Karpas-422 (cell line): Measurements from ENCODE around the gene CELF4. TPM values are rescaled to one million over a fixed set of nuclear protein-coding genes. Genes with fewer than 3 reads are reported as not detected.

Experiments used
- DNase-seq: peaks from one replicate; pipeline ENCODE4 v3.0.0-alpha.2; 2015
- H2AFZ ChIP-seq: fragments of 200-600 bp; sonication (generic); 2 replicates; pipeline ENCODE4 v1.6.1; 2014; ENCODE audit warnings: antibody characterized with exemption, low read length, mixed read lengths
- H3K27ac ChIP-seq: fragments of 200-600 bp; sonication (generic); 2 replicates; pipeline ENCODE4 v1.5.1; 2014; ENCODE audit warnings: mild to moderate bottlenecking, low read length, moderate library complexity
- H3K27me3 ChIP-seq: fragments of 200-600 bp; sonication (generic); 2 replicates; pipeline ENCODE4 v1.6.1; 2014; ENCODE audit warnings: low read length, mixed read lengths
- H3K36me3 ChIP-seq: fragments of 200-600 bp; sonication (generic); 2 replicates; pipeline ENCODE4 v1.6.1; 2014; ENCODE audit warnings: low read length, mixed read lengths; ENCODE audit not compliant: insufficient read depth
- H3K4me1 ChIP-seq: fragments of 200-600 bp; sonication (generic); 2 replicates; pipeline ENCODE4 v1.6.1; 2014; ENCODE audit warnings: mild to moderate bottlenecking, low read length, mixed read lengths
- H3K4me2 ChIP-seq: fragments of 200-600 bp; sonication (generic); 2 replicates; pipeline ENCODE4 v1.6.1; 2014; ENCODE audit warnings: low read length, low read depth, mild to moderate bottlenecking; ENCODE audit not compliant: poor library complexity, severe bottlenecking
- H3K4me3 ChIP-seq: fragments of 200-600 bp; sonication (generic); 2 replicates; pipeline ENCODE4 v1.5.1; 2014; ENCODE audit warnings: mild to moderate bottlenecking, antibody characterized with exemption, low read length, mixed read lengths
- H3K79me2 ChIP-seq: fragments of 200-600 bp; sonication (generic); 2 replicates; pipeline ENCODE4 v1.6.1; 2014; ENCODE audit warnings: mild to moderate bottlenecking, low read length, mixed read lengths
- H3K9ac ChIP-seq: fragments of 200-600 bp; sonication (generic); 2 replicates; pipeline ENCODE4 v1.6.0; 2014; ENCODE audit warnings: low read length
- H3K9me2 ChIP-seq: fragments of 200-600 bp; sonication (generic), shearing (Covaris generic); replicated peaks from 2 replicates; pipeline ENCODE4 v1.6.0; 2014; ENCODE audit warnings: mild to moderate bottlenecking, low read length, moderate library complexity; ENCODE audit not compliant: insufficient read depth
- H3K9me3 ChIP-seq: fragments of 300-700, 200-600 bp; sonication (generic); 2 replicates; pipeline ENCODE4 v1.6.1; 2014; ENCODE audit warnings: low read length, mixed read lengths
- H4K20me1 ChIP-seq: fragments of 200-600 bp; sonication (generic); 2 replicates; pipeline ENCODE4 v1.6.1; 2014; ENCODE audit warnings: mild to moderate bottlenecking, antibody characterized with exemption, low read length, low read depth; ENCODE audit not compliant: insufficient read depth
- total RNA-seq: library from RNA; depleted of rRNA; stranded (reverse); fragments of >200 nt; shearing (Covaris generic); gene quantifications from 2 replicates; pipeline ENCODE4 v1.2.3, GENCODE V29; 2014; ENCODE audit warnings: low replicate concordance

CELF4 gene
- total RNA-seq, 1 experiment from 2014 or later, result not detected

GRCh38 chr18:37445836-37446235, 119.8 kb downstream of the CELF4 start:
- Histone ChIP-seq H2AFZ (no peak overlapping the region), H3K9me2 (no peaks in the 10 kb centered on the region), H3K9ac (no peak overlapping the region), H3K4me1 (no peaks in the 10 kb centered on the region), H3K79me2 (no peaks in the 10 kb centered on the region), H3K36me3 (no peaks in the 10 kb centered on the region), H3K27ac (no peak overlapping the region), H4K20me1 (no peaks in the 10 kb centered on the region), H3K4me3 (no peak overlapping the region), H3K27me3 (no peaks in the 10 kb centered on the region), H3K9me3 (no peaks in the 10 kb centered on the region), H3K4me2 (no peak overlapping the region)
- DNase-seq, result no peak

GRCh38 chr18:37445368-37445767, 120.2 kb downstream of the CELF4 start:
- Histone ChIP-seq H3K9ac (no peak overlapping the region), H3K27me3 (no peaks in the 10 kb centered on the region), H3K27ac (no peak overlapping the region), H4K20me1 (no peaks in the 10 kb centered on the region), H3K9me2 (no peaks in the 10 kb centered on the region), H3K4me1 (no peaks in the 10 kb centered on the region), H2AFZ (no peak overlapping the region), H3K79me2 (no peaks in the 10 kb centered on the region), H3K4me2 (no peak overlapping the region), H3K36me3 (no peaks in the 10 kb centered on the region), H3K4me3 (no peak overlapping the region), H3K9me3 (no peaks in the 10 kb centered on the region)
- no peak for DNase-seq

- Histone ChIP-seq H2AFZ (no peak overlapping the region), H3K27me3 (no peaks in the 10 kb centered on the region), H3K9me2 (no peaks in the 10 kb centered on the region), H3K9me3 (no peaks in the 10 kb centered on the region), H3K9ac (no peak overlapping the region), H3K4me1 (no peaks in the 10 kb centered on the region), H3K79me2 (no peaks in the 10 kb centered on the region), H3K4me3 (no peak overlapping the region), H3K4me2 (no peak overlapping the region), H3K27ac (no peak overlapping the region), H4K20me1 (no peaks in the 10 kb centered on the region), H3K36me3 (no peaks in the 10 kb centered on the region)
- DNase-seq, result no peak
These were observed 122.1 kb downstream of the CELF4 start for GRCh38 chr18:37443325-37444055.

DNA sequence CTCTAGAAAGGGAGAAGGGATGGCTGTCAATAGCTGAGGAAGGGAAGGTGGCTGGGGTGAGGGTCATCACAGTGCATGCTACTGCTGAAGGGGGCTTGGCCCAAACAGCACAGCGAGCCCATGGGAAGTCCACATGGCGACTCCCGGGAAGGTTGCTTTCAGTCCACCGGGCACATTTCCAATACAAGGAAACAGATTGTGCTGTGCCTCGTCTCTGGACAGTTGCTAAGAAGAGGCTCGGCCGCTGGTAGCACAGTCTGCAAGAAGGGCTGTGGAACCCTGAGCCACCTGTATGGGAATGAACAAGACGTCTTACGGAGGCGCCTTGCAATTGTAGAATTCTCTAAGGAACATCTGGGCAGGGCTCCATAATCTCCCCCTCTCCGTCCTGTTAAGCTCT, 123.1 kb downstream of the CELF4 start:
- no peaks in the 10 kb centered on the region for H3K4me1 ChIP-seq
- no peaks in the 10 kb centered on the region for H3K36me3 ChIP-seq
- no peak overlapping the region for H3K27ac ChIP-seq
- H3K9me2 ChIP-seq, result no peaks in the 10 kb centered on the region
- no peak overlapping the region for H3K4me3 ChIP-seq
- no peak overlapping the region for H3K9ac ChIP-seq
- no peaks in the 10 kb centered on the region for H3K79me2 ChIP-seq
- no peak overlapping the region for H2AFZ ChIP-seq
- H3K9me3 ChIP-seq, result no peaks in the 10 kb centered on the region
- H3K4me2 ChIP-seq, result no peak overlapping the region
- no peaks in the 10 kb centered on the region for H3K27me3 ChIP-seq
- no peaks in the 10 kb centered on the region for H4K20me1 ChIP-seq
- DNase-seq, result no peak

GRCh38 chr18:37441821-37442220, 123.8 kb downstream of the CELF4 start:
- Histone ChIP-seq H3K9me3 (no peaks in the 10 kb centered on the region), H3K9me2 (no peaks in the 10 kb centered on the region), H3K27ac (no peak overlapping the region), H3K79me2 (no peaks in the 10 kb centered on the region), H2AFZ (no peak overlapping the region), H3K4me1 (no peaks in the 10 kb centered on the region), H3K4me3 (no peak overlapping the region), H3K9ac (no peak overlapping the region), H3K36me3 (no peaks in the 10 kb centered on the region), H3K4me2 (no peak overlapping the region), H4K20me1 (no peaks in the 10 kb centered on the region), H3K27me3 (no peaks in the 10 kb centered on the region)
- DNase-seq, result no peak

DNA sequence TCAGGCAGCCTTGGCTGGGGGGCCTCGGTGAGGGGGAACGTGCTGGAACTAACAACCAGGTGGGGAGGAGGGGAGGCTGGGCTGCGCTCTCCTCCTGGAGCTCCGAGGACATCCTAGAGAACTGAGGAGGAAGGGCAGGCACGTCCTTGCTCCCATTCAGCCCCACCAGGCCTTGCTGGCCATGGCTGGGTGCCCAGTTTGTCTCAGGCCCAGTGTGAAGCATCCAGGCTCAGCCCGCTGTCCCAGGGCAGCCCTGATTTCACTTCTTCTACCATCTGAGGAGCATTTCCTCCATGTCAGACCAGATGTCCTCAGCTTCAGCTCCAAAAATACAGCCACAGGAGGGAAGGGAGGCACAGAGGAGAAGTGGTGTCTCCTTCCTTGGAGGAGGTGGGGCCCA, 125.4 kb downstream of the CELF4 start:
- H3K9ac ChIP-seq, result no peak overlapping the region
- no peaks in the 10 kb centered on the region for H4K20me1 ChIP-seq
- no peaks in the 10 kb centered on the region for H3K9me3 ChIP-seq
- no peak overlapping the region for H2AFZ ChIP-seq
- no peak overlapping the region for H3K4me3 ChIP-seq
- H3K4me2 ChIP-seq, result no peak overlapping the region
- no peaks in the 10 kb centered on the region for H3K9me2 ChIP-seq
- H3K27me3 ChIP-seq, result no peaks in the 10 kb centered on the region
- no peak overlapping the region for H3K27ac ChIP-seq
- no peaks in the 10 kb centered on the region for H3K79me2 ChIP-seq
- no peaks in the 10 kb centered on the region for H3K36me3 ChIP-seq
- H3K4me1 ChIP-seq, result no peaks in the 10 kb centered on the region
- no peak for DNase-seq

DNA sequence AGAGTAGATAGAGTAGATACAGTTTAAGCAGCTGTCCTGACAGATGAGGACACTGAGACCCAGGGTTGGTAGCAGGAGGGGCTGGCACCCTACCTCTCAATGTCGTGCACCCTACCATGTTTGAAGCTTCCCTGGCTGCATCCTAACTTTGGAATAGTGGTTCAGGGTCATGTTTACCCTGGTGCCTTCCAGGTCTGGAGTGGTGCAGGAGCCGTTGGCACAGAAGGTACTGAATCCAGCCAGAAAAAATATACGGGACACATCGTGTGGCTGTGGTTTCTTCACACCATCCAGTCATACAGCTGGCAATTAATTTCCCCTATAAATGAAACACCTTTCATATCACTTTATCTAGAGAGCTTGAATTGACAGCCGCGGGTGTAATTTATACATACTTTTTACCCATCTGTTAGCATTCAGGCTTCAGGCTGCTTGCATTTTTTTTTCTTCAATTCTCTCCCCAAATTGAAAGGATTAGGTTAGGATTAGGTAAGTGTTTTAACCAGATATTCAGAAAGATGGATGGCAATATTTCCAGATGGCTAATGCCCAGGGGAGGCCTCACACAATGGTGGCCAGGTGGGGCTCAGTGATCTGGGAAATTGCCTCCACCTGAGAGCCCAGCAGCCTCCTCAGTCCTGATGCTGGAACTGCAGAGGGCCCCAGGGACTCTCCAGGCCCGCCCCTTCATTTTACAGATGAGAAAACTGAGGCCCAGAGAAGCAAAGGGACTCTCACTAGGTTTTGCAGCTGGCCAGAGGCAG, 127.0 kb downstream of the CELF4 start:
- no peak for DNase-seq
- Histone ChIP-seq H3K79me2 (no peaks in the 10 kb centered on the region), H2AFZ (no peak overlapping the region), H3K27me3 (no peaks in the 10 kb centered on the region), H3K4me3 (no peak overlapping the region), H3K9me3 (no peaks in the 10 kb centered on the region), H3K9me2 (no peaks in the 10 kb centered on the region), H4K20me1 (no peaks in the 10 kb centered on the region), H3K9ac (no peak overlapping the region), H3K27ac (no peak overlapping the region), H3K36me3 (no peaks in the 10 kb centered on the region), H3K4me1 (no peaks in the 10 kb centered on the region), H3K4me2 (no peak overlapping the region)

GRCh38 chr18:37435996-37436395, 129.6 kb downstream of the CELF4 start:
- Histone ChIP-seq H4K20me1 (no peaks in the 10 kb centered on the region), H3K36me3 (no peaks in the 10 kb centered on the region), H3K4me3 (no peak overlapping the region), H2AFZ (no peak overlapping the region), H3K27ac (no peak overlapping the region), H3K4me2 (no peak overlapping the region), H3K9ac (no peak overlapping the region), H3K79me2 (no peaks in the 10 kb centered on the region), H3K9me3 (no peaks in the 10 kb centered on the region), H3K4me1 (no peaks in the 10 kb centered on the region), H3K9me2 (no peaks in the 10 kb centered on the region), H3K27me3 (no peaks in the 10 kb centered on the region)
- no peak for DNase-seq
